H9 (cell line): ENCODE measurements around the gene THSD4. TPM values are rescaled to one million over a fixed set of nuclear protein-coding genes. Genes with fewer than 3 reads are reported as not detected.

Experiments
- DNase-seq: peaks from one replicate; pipeline ENCODE4 v3.0.0-alpha.2; 2017
- H2AFZ ChIP-seq: one replicate; pipeline ENCODE4 v1.6.1; 2013; ENCODE audit warnings: mild to moderate bottlenecking, low read length, control low read depth, moderate library complexity
- H2AK5ac ChIP-seq: 2 replicates; pipeline ENCODE4 v1.6.1; 2013; ENCODE audit warnings: low read length, control low read depth, mixed read lengths; ENCODE audit not compliant: insufficient read length
- H2BK120ac ChIP-seq: one replicate; pipeline ENCODE4 v1.6.1; 2013; ENCODE audit warnings: low read depth, mild to moderate bottlenecking, low read length, control low read depth, inconsistent platforms; ENCODE audit not compliant: poor library complexity, severe bottlenecking
- H2BK12ac ChIP-seq: 2 replicates; pipeline ENCODE4 v1.6.1; 2013; ENCODE audit warnings: low read length, control low read depth, mixed read lengths, low read depth; ENCODE audit not compliant: insufficient read length
- H2BK15ac ChIP-seq: 2 replicates; pipeline ENCODE4 v1.6.1; 2013; ENCODE audit warnings: low read depth, low read length, control low read depth
- H2BK20ac ChIP-seq: one replicate; pipeline ENCODE4 v1.6.1; 2013; ENCODE audit warnings: low read depth, mild to moderate bottlenecking, low read length, control low read depth, inconsistent platforms; ENCODE audit not compliant: poor library complexity, severe bottlenecking
- H2BK5ac ChIP-seq: 2 replicates; pipeline ENCODE4 v1.6.1; 2013; ENCODE audit warnings: low read length, control low read depth, mixed read lengths; ENCODE audit not compliant: insufficient read length
- H3K14ac ChIP-seq: 2 replicates; pipeline ENCODE4 v1.6.1; 2013; ENCODE audit warnings: low read length, control low read depth; ENCODE audit not compliant: insufficient read depth
- H3K18ac ChIP-seq: 2 replicates; pipeline ENCODE4 v1.6.1; 2013; ENCODE audit warnings: low read depth, mild to moderate bottlenecking, mixed read lengths, low read length, control low read depth; ENCODE audit not compliant: insufficient read length
- H3K23ac ChIP-seq: 2 replicates; pipeline ENCODE4 v1.6.1; 2013; ENCODE audit warnings: low read length, control low read depth, mixed read lengths, low read depth; ENCODE audit not compliant: insufficient read length
- H3K23me2 ChIP-seq: 2 replicates; pipeline ENCODE4 v1.6.1; 2013; ENCODE audit warnings: low read depth, mild to moderate bottlenecking, mixed read lengths, low read length, control low read depth; ENCODE audit not compliant: insufficient read length, poor library complexity, severe bottlenecking
- H3K27ac ChIP-seq: 2 replicates; pipeline ENCODE4 v1.5.1; 2013; ENCODE audit warnings: low read length, control low read depth, mixed read lengths, low read depth; ENCODE audit not compliant: insufficient read length
- H3K27me3 ChIP-seq: 2 replicates; pipeline ENCODE4 v1.6.1; 2013; ENCODE audit warnings: low read length, control low read depth, inconsistent platforms; ENCODE audit not compliant: insufficient read depth
- H3K4ac ChIP-seq: 2 replicates; pipeline ENCODE4 v1.6.1; 2013; ENCODE audit warnings: low read depth, mild to moderate bottlenecking, control low read depth, inconsistent platforms, low read length, moderate library complexity
- H3K4me1 ChIP-seq: 2 replicates; pipeline ENCODE4 v1.6.1; 2013; ENCODE audit warnings: low read length, control low read depth, inconsistent platforms; ENCODE audit not compliant: insufficient read depth
- H3K4me2 ChIP-seq: 2 replicates; pipeline ENCODE4 v1.6.1; 2013; ENCODE audit warnings: low read length, control low read depth, mixed read lengths; ENCODE audit not compliant: insufficient read length, insufficient read depth
- H3K56ac ChIP-seq: 2 replicates; pipeline ENCODE4 v1.6.1; 2013; ENCODE audit warnings: low read depth, mild to moderate bottlenecking, mixed read lengths, low read length, control low read depth; ENCODE audit not compliant: insufficient read length
- H3K79me1 ChIP-seq: 2 replicates; pipeline ENCODE4 v1.6.1; 2013; ENCODE audit warnings: low read depth, mild to moderate bottlenecking, moderate library complexity, low read length, control low read depth, inconsistent platforms; ENCODE audit not compliant: insufficient read depth, poor library complexity, severe bottlenecking
- H3K79me2 ChIP-seq: 2 replicates; pipeline ENCODE4 v1.6.1; 2013; ENCODE audit warnings: low read length, control low read depth, inconsistent platforms; ENCODE audit not compliant: insufficient read depth
- H3K9ac ChIP-seq: 2 replicates; pipeline ENCODE4 v1.6.1; 2013; ENCODE audit warnings: low read length, control low read depth, mixed read lengths; ENCODE audit not compliant: insufficient read length; ENCODE audit errors: extremely low read depth
- H3K9me3 ChIP-seq: one replicate; pipeline ENCODE4 v1.6.1; 2013; ENCODE audit warnings: low read depth, low read length, inconsistent platforms; ENCODE audit not compliant: control insufficient read depth
- H3T11ph ChIP-seq: one replicate; pipeline ENCODE4 v1.6.1; 2013; ENCODE audit warnings: mild to moderate bottlenecking, low read length, control low read depth, inconsistent platforms
- H4K20me1 ChIP-seq: one replicate; pipeline ENCODE4 v1.6.1; 2013; ENCODE audit not compliant: control insufficient read depth, insufficient read length, insufficient read depth
- H4K5ac ChIP-seq: 2 replicates; pipeline ENCODE4 v1.6.1; 2013; ENCODE audit warnings: low read depth, mild to moderate bottlenecking, mixed read lengths, low read length, control low read depth; ENCODE audit not compliant: insufficient read length
- H4K8ac ChIP-seq: replicated peaks from 2 replicates; pipeline ENCODE4 v1.6.1; 2013; ENCODE audit warnings: low read length, control low read depth, mixed read lengths, low read depth; ENCODE audit not compliant: insufficient read length
- H4K91ac ChIP-seq: 2 replicates; pipeline ENCODE4 v1.6.1; 2013; ENCODE audit warnings: low read depth, mild to moderate bottlenecking, moderate library complexity, mixed read lengths, low read length, control low read depth; ENCODE audit not compliant: insufficient read length
- H3K27ac Mint-ChIP-seq, 3 experiments: 2 replicates in 2 of 3; 3 replicates in 1 of 3; pipeline ENCODE4 v1.8.0; 2020 to 2021; ENCODE audit warnings: mixed read lengths in 3 of 3, mild to moderate bottlenecking in 1 of 3, moderate library complexity in 1 of 3
- H3K27me3 Mint-ChIP-seq: 2 replicates; pipeline ENCODE4 v1.8.0; 2021; ENCODE audit warnings: low read depth, mild to moderate bottlenecking, moderate library complexity, mixed read lengths
- H3K36me3 Mint-ChIP-seq, 3 experiments: 2 replicates in 2 of 3; 3 replicates in 1 of 3; pipeline ENCODE4 v1.8.0; 2020 to 2021; ENCODE audit warnings: low read depth in 3 of 3, mixed read lengths in 3 of 3; ENCODE audit not compliant: insufficient read depth in 1 of 3
- H3K4me1 Mint-ChIP-seq, 2 experiments: 2 replicates each; pipeline ENCODE4 v1.8.0; 2020; ENCODE audit warnings: mixed read lengths in 2 of 2
- H3K4me3 Mint-ChIP-seq, 2 experiments: 2 replicates in 1 of 2; 3 replicates in 1 of 2; pipeline ENCODE4 v1.8.0; 2020 to 2021; ENCODE audit warnings: mild to moderate bottlenecking in 2 of 2, mixed read lengths in 2 of 2, moderate library complexity in 1 of 2
- H3K9me3 Mint-ChIP-seq, 2 experiments: 2 replicates in 1 of 2; 3 replicates in 1 of 2; pipeline ENCODE4 v1.8.0; 2020; ENCODE audit warnings: mild to moderate bottlenecking in 2 of 2, mixed read lengths in 2 of 2, moderate library complexity in 1 of 2
- WGBS: extraction: QIAGEN DNeasy Blood & Tissue Kit; methylation state at CpG from one replicate; pipeline ENCODE4 v1.1.7; 2013; ENCODE audit warnings: missing lambda C conversion rate, low lambda C conversion rate, mixed read lengths; ENCODE audit not compliant: insufficient read length; ENCODE audit errors: extremely low coverage; 5-methylcytosine and 5-hydroxymethylcytosine counted together
- total RNA-seq: library from RNA; stranded (reverse); gene quantifications from 2 replicates; pipeline ENCODE4 v1.2.1, GENCODE V29; 2021
- TF ChIP-seq, protein P1 (sequence below): fragments of 200-600 bp; sonication (generic); conservative IDR thresholded peaks from 3 replicates; pipeline ENCODE4 v1.8.0; 2021; ENCODE audit warnings: antibody characterized with exemption, mild to moderate bottlenecking

Gene THSD4
- total RNA-seq, 1 experiment from 2014 or later, result 5.5 TPM

- no peak overlapping the region for H3K9ac ChIP-seq
- TF ChIP-seq, protein P1, sequence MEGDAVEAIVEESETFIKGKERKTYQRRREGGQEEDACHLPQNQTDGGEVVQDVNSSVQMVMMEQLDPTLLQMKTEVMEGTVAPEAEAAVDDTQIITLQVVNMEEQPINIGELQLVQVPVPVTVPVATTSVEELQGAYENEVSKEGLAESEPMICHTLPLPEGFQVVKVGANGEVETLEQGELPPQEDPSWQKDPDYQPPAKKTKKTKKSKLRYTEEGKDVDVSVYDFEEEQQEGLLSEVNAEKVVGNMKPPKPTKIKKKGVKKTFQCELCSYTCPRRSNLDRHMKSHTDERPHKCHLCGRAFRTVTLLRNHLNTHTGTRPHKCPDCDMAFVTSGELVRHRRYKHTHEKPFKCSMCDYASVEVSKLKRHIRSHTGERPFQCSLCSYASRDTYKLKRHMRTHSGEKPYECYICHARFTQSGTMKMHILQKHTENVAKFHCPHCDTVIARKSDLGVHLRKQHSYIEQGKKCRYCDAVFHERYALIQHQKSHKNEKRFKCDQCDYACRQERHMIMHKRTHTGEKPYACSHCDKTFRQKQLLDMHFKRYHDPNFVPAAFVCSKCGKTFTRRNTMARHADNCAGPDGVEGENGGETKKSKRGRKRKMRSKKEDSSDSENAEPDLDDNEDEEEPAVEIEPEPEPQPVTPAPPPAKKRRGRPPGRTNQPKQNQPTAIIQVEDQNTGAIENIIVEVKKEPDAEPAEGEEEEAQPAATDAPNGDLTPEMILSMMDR, result no peak
- no peaks in the 10 kb centered on the region for H3K79me2 ChIP-seq
- no peak overlapping the region for H2AFZ ChIP-seq
- H3K56ac ChIP-seq, result no peak overlapping the region
- H3K36me3 Mint-ChIP-seq, result no peaks in the 10 kb centered on the region
- no peaks in the 10 kb centered on the region for H3K9me3 Mint-ChIP-seq
- H3K18ac ChIP-seq, result no peak overlapping the region
- no peak overlapping the region for H4K8ac ChIP-seq
- no peak overlapping the region for H3K14ac ChIP-seq
- H4K91ac ChIP-seq, result no peak overlapping the region
- H4K5ac ChIP-seq, result no peak overlapping the region
- H3K9me3 ChIP-seq, result no peaks in the 10 kb centered on the region
- H2BK15ac ChIP-seq, result no peak overlapping the region
- H3K4me1 ChIP-seq, result no peaks in the 10 kb centered on the region
- no peak overlapping the region for H3K4ac ChIP-seq
- H3K27me3 ChIP-seq, result no peaks in the 10 kb centered on the region
- H3K27ac ChIP-seq, result no peak overlapping the region
- H2BK20ac ChIP-seq, result no peak overlapping the region
- H3K23ac ChIP-seq, result no peak overlapping the region
- H3K4me1 Mint-ChIP-seq, result peaks cover 0 to 2% of the 10 kb centered on the region in 2 experiments; a peak in 2 of 4 replicates
- DNase-seq, result no peak
- H2AK5ac ChIP-seq, result no peak overlapping the region
- no peak overlapping the region for H3T11ph ChIP-seq
- H3K79me1 ChIP-seq, result no peaks in the 10 kb centered on the region
- H2BK120ac ChIP-seq, result no peak overlapping the region
- H3K4me3 Mint-ChIP-seq, result no peak overlapping the region
- H4K20me1 ChIP-seq, result no peaks in the 10 kb centered on the region
- no peaks in the 10 kb centered on the region for H3K23me2 ChIP-seq
- no peak overlapping the region for H3K27ac Mint-ChIP-seq
- no peak overlapping the region for H3K4me2 ChIP-seq
- H2BK12ac ChIP-seq, result no peak overlapping the region
- H2BK5ac ChIP-seq, result no peak overlapping the region
- WGBS, result no CpG with 5 or more reads among the region's 3 CpGs
- H3K27me3 Mint-ChIP-seq, result no peaks in the 10 kb centered on the region
These were observed 451.0 kb downstream of the THSD4 start for GRCh38 chr15:71566226-71566625.
